Measurements from ENCODE around the gene ELF3.
"Not testable (repeated sequence)": the region's sequence is repeated elsewhere in the genome, so short reads cannot be mapped to it uniquely, and the experiment has no call there.

ELF3 gene

GRCh38 chr1:202036595-202037387 lies 26.4 kb downstream of the ELF3 start:
- DNase-seq, result no peak

- no peak for DNase-seq
Measured at GRCh38 chr1:202037706-202038296, 27.4 kb downstream of the ELF3 start.

- DNase-seq, result no peak
Measured at GRCh38 chr1:202038688-202039346, 28.4 kb downstream of the ELF3 start.

- DNase-seq, result no peak
Measured at GRCh38 chr1:202045705-202046104, 35.3 kb downstream of the ELF3 start.

- no peak for DNase-seq
Measured at GRCh38 chr1:202046227-202046626, 35.8 kb downstream of the ELF3 start.

GRCh38 chr1:202046748-202047708 lies 36.6 kb downstream of the ELF3 start:
- DNase-seq, result no peak

GRCh38 chr1:202047977-202048376 lies 37.6 kb downstream of the ELF3 start:
- DNase-seq, result no peak

- DNase-seq, result no peak
Measured at GRCh38 chr1:202049129-202049528, 38.7 kb downstream of the ELF3 start.

- DNase-seq, result no peak
Measured at GRCh38 chr1:202054094-202054493, 43.7 kb downstream of the ELF3 start.

GRCh38 chr1:202054673-202055072 lies 44.3 kb downstream of the ELF3 start:
- not testable (repeated sequence) for DNase-seq

GRCh38 chr1:202056644-202057334 lies 46.4 kb downstream of the ELF3 start:
- peak; percentile 83 for DNase-seq

- DNase-seq, result not testable (repeated sequence)
Measured at GRCh38 chr1:202057335-202057704, 46.9 kb downstream of the ELF3 start.

- DNase-seq, result no peak
Measured at GRCh38 chr1:202058001-202058908, 47.9 kb downstream of the ELF3 start.

- no peak for DNase-seq
Measured at GRCh38 chr1:202061055-202061454, 50.7 kb downstream of the ELF3 start.

GRCh38 chr1:202061787-202062186 lies 51.4 kb downstream of the ELF3 start:
- DNase-seq, result not testable (repeated sequence)

GRCh38 chr1:202062636-202063035 lies 52.2 kb downstream of the ELF3 start:
- DNase-seq, result not testable (repeated sequence)

GRCh38 chr1:202063093-202063492 lies 52.7 kb downstream of the ELF3 start:
- no peak for DNase-seq

GRCh38 chr1:202064889-202065312 lies 54.5 kb downstream of the ELF3 start:
- not testable (repeated sequence) for DNase-seq

Measured in hematopoietic multipotent progenitor cell treated with erythropoietin and hydrocortisone succinate and interleukin-3 and kit ligand, for 6 days (in vitro differentiated cells).